Measurements from ENCODE around the gene FBXO17. TPM values are rescaled to one million over a fixed set of nuclear protein-coding genes. Genes with fewer than 3 reads are reported as not detected.

Gene FBXO17
- total and polyA plus RNA-seq, 2 donors (not counting 3 experiments of a cell fraction or from before 2014, with no cell fraction given): 21.8 to 23.8 TPM

GRCh38 chr19:38979812-38980211 lies 4.3 kb upstream of the FBXO17 start:
- no peak for FAIRE-seq
- H3K36me3 ChIP-seq (ENCODE audit: control insufficient read depth in 2 of 2, extremely low read depth in 1 of 2, insufficient read depth in 2 of 2, low read length in 2 of 2): no peaks in the 10 kb centered on the region
- no peak overlapping the region for H3K4me3 ChIP-seq (replicated peaks in 1 of 3; ENCODE audit: insufficient read depth in 1 of 3, low read depth in 1 of 3, low read length in 3 of 3)
- no peak overlapping the region for H2AFZ ChIP-seq (ENCODE audit: low read depth, low read length)
- no peaks in the 10 kb centered on the region for H3K9me1 ChIP-seq (replicated peaks; ENCODE audit: control insufficient read depth, extremely low read depth, insufficient read depth, low read length)
- no peaks in the 10 kb centered on the region for H3K9me3 ChIP-seq (replicated peaks; ENCODE audit: control insufficient read depth, insufficient read depth, low read length)
- TF ChIP-seq MYC (IDR thresholded peaks at IDR 0.05; ENCODE audit: low read depth, low read length) (no peak), EZH2 (IDR thresholded peaks at IDR 0.05; ENCODE audit: borderline replicate concordance, low read depth, low read length, severe bottlenecking) (no peak), FOS (IDR thresholded peaks at IDR 0.05; ENCODE audit: borderline replicate concordance, insufficient read depth, low read length) (no peak), POLR2AphosphoS5 (IDR thresholded peaks at IDR 0.05; ENCODE audit: insufficient read depth, low read depth, low read length) (no peak), JUN (IDR thresholded peaks at IDR 0.05; ENCODE audit: borderline replicate concordance, insufficient read depth, insufficient read length, low read depth) (no peak), MAX (IDR thresholded peaks at IDR 0.05; ENCODE audit: insufficient read depth, insufficient read length) (no peak), POLR2A (IDR thresholded peaks at IDR 0.05; ENCODE audit: low read depth, low read length) (no peak), CTCF (IDR thresholded peaks at IDR 0.05; ENCODE audit: extremely low read depth in 1 of 2, insufficient read depth in 1 of 2, low read depth in 1 of 2, low read length in 2 of 2) (no peak), GATA2 (IDR thresholded peaks at IDR 0.05; ENCODE audit: insufficient read depth, insufficient read length, low read depth, low read length) (no peak)
- ChIA-PET POLR2A (no interaction called here), CTCF (no interaction called here)
- peaks cover under 1% of the 10 kb centered on the region for H3K79me2 ChIP-seq (ENCODE audit: control insufficient read depth, insufficient read depth, low read length)
- no peak overlapping the region for H3K4me2 ChIP-seq (ENCODE audit: insufficient read depth, low read length)
- BruUV-seq (replicated peaks): no TSS peak
- H3K27me3 ChIP-seq (ENCODE audit: control insufficient read depth in 2 of 2, insufficient read depth in 2 of 2, low read length in 2 of 2): no peaks in the 10 kb centered on the region
- H3K9ac ChIP-seq (replicated peaks; ENCODE audit: extremely low read depth, insufficient read depth, low read length): no peak overlapping the region
- H3K4me1 ChIP-seq (ENCODE audit: control insufficient read depth, extremely low read depth, insufficient read depth, low read length): peaks cover 8% of the 10 kb centered on the region
- dilution Hi-C loops (cut with MboI; ENCODE audit: extremely low pct_ligation_motif_present, low sequenced_read_pairs): no loop called here
- no peaks in the 10 kb centered on the region for H4K20me1 ChIP-seq (replicated peaks; ENCODE audit: control insufficient read depth, extremely low read depth, insufficient read depth, low read length)
- DNase-seq (ENCODE audit: low read depth, low spot score): no peak
- H3K27ac ChIP-seq (ENCODE audit: insufficient read depth, low read depth, low read length): no peak overlapping the region
- intact Hi-C loops (cut with micrococcal nuclease): no loop called here

Measured in endothelial cell of umbilical vein (primary cell).